GM19043 (cell line): Measurements from ENCODE around the gene WASHC2A.
"Not testable (repeated sequence)": the region's sequence is repeated elsewhere in the genome, so short reads cannot be mapped to it uniquely, and the experiment has no call there.

ENCODE experiments used
- ATAC-seq: cut with Tn5 transposase; IDR thresholded peaks from one replicate; pipeline ENCODE4 v1.9.1; 2021; ENCODE audit warnings: low read depth; ENCODE audit not compliant: unreplicated experiment

Gene WASHC2A

GRCh38 chr10:50063100-50063499 lies 4.7 kb upstream of the WASHC2A start:
- no peak for ATAC-seq

- ATAC-seq = not testable (repeated sequence)
Observed at GRCh38 chr10:50068352-50068659, 552 bp downstream of the WASHC2A start.

DNA sequence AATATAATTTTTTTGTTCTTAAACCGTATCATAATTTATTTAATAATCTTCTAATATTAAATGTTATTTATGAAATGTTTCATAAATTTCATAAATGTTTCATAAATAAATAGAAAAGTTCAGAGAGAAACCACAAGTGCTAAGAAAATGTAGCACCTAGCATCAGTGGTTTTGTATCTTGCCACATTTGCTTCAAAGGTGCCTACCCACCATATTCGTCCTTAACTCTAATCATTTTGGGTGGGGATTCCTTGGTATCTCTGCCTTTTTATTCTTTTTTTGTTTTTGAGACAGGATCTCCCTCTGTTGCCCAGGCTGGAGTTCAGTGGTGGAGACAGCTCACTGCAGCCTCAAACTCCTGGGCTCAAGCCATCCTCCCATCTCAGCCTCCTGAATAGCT lies 7.4 kb downstream of the WASHC2A start:
- not testable (repeated sequence) for ATAC-seq

- ATAC-seq = not testable (repeated sequence)
Observed at GRCh38 chr10:50075544-50075943, 7.8 kb downstream of the WASHC2A start.

DNA sequence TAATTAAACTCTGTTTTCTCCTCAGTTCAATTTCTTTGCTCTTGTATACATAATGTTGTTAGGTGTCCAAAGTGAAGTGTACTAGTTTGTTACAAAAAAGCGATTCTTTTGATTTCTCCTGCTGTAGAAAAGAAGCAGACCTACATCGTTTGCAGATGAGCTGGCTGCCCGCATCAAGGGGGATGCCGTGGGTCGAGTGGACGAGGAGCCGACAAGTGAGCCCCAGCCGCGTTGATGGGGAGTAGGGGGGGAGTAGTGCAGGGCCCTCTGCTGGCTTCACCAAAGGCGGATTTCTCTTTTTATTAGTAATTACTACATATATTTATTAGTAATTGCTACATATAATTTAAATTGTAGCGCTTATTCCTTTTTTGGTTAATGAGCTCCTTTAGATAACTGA lies 23.6 kb downstream of the WASHC2A start:
- not testable (repeated sequence) for ATAC-seq

GRCh38 chr10:50092928-50093327 lies 25.2 kb downstream of the WASHC2A start:
- not testable (repeated sequence) for ATAC-seq

- ATAC-seq = not testable (repeated sequence)
Observed at GRCh38 chr10:50094630-50095029, 26.9 kb downstream of the WASHC2A start.

DNA sequence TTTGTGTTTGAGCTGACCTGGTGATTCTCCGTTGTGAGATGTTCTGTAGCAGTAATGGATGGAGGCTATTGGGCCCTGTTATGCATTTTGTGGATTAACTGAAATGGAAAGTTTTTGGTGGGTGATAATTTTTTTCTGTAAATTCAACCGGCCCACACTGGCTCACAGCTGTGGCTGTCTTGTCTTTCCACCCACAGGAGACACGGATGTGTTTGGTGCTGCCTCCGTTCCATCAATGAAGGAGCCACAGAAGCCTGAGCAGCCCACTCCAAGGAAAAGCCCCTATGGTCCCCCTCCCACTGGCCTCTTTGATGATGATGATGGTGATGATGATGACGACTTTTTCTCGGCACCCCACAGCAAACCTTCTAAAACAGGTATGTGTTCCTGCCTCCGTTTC lies 27.6 kb downstream of the WASHC2A start:
- not testable (repeated sequence) for ATAC-seq

DNA sequence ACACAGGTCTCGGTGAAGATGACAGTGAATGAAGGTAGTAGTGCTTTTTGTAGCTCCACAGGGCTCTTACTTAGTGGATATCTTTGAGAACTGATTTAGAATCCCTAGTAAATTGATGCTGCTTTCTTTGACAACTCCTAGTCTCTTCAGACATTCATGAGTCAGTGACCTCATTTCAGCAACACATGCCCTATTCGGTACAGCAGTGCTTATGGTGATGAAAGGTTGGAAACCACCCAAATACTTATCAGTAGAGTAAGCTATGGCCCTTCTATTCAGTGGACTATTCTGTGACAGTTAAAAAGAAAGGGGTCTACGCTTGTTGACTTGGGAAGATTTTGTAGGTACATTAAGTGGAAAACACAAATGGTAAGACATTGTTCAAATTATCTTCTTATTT lies 29.0 kb downstream of the WASHC2A start:
- ATAC-seq = not testable (repeated sequence)

GRCh38 chr10:50098645-50099044 lies 30.9 kb downstream of the WASHC2A start:
- ATAC-seq = not testable (repeated sequence)

GRCh38 chr10:50101139-50101582 lies 33.4 kb downstream of the WASHC2A start:
- ATAC-seq = not testable (repeated sequence)

DNA sequence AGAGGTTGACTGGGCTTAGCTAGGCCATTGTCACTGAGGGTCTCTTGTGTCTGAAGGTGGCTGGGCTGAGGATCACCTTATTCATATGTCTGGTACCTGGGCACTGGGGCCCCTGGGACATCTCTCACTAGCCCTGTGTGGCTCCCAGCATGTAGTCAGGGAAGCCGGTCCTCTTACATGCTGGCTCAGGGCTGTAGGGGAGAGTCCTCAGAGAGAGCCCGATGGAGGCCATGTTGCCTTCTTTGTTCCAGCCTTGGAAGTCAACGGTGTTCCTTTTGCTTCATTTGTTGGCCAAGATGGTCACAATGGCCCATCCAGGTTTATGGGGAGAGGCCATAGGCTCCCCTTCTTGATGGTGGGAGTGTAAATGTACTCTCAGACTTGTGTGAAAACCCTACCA lies 34.0 kb downstream of the WASHC2A start:
- not testable (repeated sequence) for ATAC-seq

- ATAC-seq = peak; percentile 67
Observed at GRCh38 chr10:50102267-50102666, 34.5 kb downstream of the WASHC2A start.

GRCh38 chr10:50108999-50109698 lies 41.4 kb downstream of the WASHC2A start:
- ATAC-seq = not testable (repeated sequence)

DNA sequence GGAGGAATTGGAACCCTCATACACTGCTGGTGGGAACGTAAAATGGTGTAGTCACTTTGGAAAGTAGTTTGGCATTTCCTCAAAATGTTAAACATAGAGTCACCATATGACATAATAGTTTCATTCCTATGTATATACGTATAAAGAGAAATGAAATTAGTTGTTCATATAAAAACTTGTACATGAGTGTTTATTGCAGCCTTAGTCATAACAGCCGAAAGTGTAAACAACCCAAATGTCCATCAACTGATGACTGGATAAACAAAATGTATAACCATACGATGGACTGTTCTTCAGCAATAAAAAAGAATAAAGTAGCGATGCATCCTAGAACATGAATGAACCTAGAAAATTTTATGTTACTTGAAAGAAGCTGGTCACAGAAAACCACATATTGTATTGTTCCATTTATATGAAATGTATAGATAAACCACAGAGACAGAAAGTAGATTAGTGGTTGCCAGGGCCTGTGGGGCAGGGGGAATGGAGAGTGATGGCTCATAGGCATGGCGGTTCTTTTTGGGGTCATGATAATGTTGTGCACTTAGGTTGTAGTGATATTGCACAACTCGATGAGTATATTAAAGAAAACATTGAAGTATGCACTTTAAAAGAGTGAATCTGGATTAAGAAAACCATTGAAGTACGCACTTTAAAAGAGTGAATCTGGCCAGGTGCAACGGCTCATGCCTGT lies 44.8 kb downstream of the WASHC2A start:
- ATAC-seq = not testable (repeated sequence)

DNA sequence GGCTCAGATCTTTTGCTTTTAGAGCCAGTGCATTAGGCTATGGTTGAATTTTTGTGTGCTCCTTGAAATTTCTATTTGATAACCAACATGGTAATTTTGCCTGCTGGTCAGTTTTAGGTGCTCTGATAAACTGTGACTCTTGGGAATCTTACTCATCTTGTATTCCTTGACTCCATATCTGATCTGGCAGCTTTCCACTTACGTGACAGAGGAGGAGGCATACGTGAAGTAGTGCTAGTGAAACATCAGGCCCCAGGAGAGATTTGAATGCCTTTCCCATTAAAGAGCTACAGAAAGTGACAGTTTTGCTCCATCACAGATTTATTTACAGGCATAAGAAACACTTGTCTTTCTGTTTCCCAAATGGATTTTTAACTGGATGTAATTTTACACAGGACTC lies 59.0 kb downstream of the WASHC2A start:
- ATAC-seq = not testable (repeated sequence)

GRCh38 chr10:50127770-50128292 lies 60.1 kb downstream of the WASHC2A start:
- ATAC-seq = not testable (repeated sequence)

DNA sequence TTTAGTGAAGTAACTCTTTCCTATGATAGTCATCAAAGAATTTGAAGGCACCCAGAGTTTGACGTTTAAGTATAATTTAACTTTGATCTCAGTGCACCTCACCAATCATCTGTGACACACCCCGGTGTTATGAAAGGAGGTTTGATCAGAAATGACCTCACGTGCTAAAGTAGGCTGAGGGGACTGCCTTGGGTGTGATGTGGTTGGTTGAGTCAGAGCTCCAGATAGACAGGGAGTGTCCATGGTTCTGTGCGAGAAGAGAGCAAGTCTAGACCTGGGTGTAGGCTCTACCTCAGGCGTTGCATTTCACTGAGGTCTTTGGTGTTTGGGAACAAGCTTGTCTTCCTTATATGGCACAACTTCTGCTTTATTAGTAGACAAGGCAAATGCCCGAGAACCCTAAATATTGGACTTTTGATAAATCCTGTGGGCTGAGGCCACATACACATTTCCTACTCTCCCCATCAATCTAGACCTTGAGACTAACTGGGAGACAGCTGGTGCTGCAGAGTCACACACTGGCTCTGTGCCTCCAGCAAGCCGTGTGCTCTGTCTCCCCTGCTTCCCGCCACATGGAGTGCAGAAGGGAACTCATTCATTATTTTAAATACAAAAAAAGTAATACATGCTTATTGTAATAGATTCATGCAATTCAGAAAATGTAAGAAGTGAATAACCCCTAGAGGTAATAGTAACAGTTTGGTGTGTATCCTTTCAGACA lies 63.7 kb downstream of the WASHC2A start:
- ATAC-seq = not testable (repeated sequence)

DNA sequence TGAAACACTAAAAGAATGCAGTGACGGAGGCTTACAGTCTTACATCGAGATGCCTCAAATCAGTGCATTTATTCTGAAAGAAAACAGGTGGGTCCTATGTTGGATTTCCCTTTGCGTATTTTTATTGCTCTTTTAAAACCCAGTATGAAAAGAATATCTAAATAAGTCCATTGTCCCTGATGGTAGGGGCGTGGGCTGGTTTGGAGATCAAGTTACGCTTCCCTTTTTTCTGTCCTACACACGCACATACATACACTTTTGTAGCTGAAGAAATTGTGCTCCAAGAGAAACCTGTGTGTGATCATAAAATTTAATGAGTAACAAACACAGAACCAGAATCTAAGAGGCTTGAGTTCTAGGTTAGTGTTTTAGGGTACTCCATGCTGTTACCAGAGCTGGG lies 64.6 kb downstream of the WASHC2A start:
- not testable (repeated sequence) for ATAC-seq

GRCh38 chr10:50132841-50133240 lies 65.1 kb downstream of the WASHC2A start:
- not testable (repeated sequence) for ATAC-seq
